ENCODE data around the gene ARID1B. TPM values are rescaled to one million over a fixed set of nuclear protein-coding genes. Genes with fewer than 3 reads are reported as not detected.
A peak's percentile ranks its signal among the peaks of the same experiment; 100 is the strongest.

ARID1B gene
- total RNA-seq, 1 experiment from 2014 or later, result 63.9 TPM

DNA sequence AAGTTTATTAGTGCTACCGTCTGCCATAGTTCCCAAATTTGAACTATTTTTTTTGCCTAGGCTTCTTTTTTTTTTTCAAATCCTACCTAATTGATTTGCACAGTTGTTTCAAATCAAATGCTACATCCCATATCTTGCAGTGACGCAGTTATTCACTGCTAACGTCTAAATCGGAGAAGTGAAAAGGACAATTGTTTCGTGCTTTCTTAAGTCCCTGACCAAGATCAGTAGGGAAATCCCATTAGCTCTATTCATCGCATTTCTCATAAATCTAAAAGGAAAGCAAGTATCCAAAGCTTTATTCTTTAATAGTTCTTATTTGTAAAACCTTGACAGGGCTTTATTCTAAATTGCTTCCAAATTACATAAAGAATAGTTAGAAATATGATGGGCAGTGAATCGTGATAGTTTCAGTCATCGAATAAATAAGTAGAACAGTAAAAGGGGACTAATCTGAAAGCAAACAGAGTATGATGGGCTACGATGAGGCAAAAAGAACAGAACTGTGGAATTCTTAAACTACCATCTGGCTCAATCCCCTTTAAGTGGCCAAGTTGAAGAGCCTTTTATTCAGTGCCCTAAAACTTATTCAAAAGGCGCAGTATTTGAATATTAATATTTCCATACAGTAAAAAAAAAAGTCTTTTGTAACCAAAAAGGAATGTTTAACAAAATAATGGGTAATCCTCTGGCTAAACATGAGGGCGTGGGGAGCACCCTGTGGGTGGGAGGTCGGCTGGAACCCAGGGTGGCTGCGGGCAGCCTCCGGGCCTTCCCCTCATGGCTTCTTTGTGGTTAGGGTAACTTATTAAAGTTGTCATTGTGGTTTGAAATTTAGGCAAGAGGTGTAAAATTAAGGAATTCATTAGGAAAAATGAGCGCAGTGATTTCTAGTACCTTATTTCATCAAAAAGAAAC is 3.0 kb upstream of the ARID1B start:
- Mint-ChIP-seq H3K27ac (ENCODE audit: low read depth, unreplicated experiment) (no peak overlapping the region), H3K4me1 (ENCODE audit: insufficient read depth, unreplicated experiment) (peaks cover 13% of the 10 kb centered on the region), H3K27me3 (ENCODE audit: insufficient read depth, unreplicated experiment) (no peaks in the 10 kb centered on the region), H3K9me3 (ENCODE audit: unreplicated experiment) (no peaks in the 10 kb centered on the region), H3K4me3 (ENCODE audit: unreplicated experiment) (no peak overlapping the region), H3K36me3 (ENCODE audit: insufficient read depth, unreplicated experiment) (no peaks in the 10 kb centered on the region)
- POLR2A ChIA-PET, result interaction anchor here (0.7 kb wide), 1 partner anchor 53 kb away, joined by 3 read pairs; no protein-coding TSS in a partner anchor
- no TSS peak for BruUV-seq (replicated peaks)
- intact Hi-C loops (cut with micrococcal nuclease), result no loop called here
- DNase-seq (ENCODE audit: unreplicated experiment), result no peak
- CTCF ChIA-PET, result interaction anchor here (0.5 kb wide), 1 partner anchor 510 kb away, joined by 6 read pairs; no protein-coding TSS in a partner anchor
- TF ChIP-seq, protein P1, sequence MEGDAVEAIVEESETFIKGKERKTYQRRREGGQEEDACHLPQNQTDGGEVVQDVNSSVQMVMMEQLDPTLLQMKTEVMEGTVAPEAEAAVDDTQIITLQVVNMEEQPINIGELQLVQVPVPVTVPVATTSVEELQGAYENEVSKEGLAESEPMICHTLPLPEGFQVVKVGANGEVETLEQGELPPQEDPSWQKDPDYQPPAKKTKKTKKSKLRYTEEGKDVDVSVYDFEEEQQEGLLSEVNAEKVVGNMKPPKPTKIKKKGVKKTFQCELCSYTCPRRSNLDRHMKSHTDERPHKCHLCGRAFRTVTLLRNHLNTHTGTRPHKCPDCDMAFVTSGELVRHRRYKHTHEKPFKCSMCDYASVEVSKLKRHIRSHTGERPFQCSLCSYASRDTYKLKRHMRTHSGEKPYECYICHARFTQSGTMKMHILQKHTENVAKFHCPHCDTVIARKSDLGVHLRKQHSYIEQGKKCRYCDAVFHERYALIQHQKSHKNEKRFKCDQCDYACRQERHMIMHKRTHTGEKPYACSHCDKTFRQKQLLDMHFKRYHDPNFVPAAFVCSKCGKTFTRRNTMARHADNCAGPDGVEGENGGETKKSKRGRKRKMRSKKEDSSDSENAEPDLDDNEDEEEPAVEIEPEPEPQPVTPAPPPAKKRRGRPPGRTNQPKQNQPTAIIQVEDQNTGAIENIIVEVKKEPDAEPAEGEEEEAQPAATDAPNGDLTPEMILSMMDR (IDR thresholded peaks at IDR 0.05; ENCODE audit: unreplicated experiment), result no peak

DNA sequence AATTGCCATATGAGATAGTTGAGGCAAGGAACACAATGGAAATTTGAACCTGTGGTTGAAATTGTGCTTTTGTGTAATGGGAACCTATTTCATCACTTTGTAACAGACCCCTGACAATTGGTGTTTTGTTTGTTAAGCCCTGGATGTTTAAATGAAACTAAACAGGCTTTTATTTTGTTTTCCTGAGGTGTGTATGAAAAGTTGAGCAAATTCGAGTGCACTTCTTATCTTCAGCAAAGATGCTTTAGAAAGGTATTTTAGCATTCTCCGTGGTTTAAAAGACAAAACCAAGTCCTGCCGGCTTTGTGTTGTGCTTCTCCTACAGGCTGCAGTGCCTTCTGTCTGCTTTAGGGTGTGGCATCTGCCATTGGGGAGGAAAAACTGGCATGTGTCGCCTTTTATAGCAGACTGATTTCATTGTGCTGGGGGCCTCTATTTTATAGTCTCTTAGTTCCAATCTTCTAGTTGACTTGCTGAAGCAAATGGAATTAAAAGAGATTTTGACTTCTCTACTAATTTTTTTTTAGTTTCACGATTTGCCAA is 2.2 kb upstream of the ARID1B start:
- H3K27ac Mint-ChIP-seq (ENCODE audit: low read depth, unreplicated experiment), result no peak overlapping the region
- intact Hi-C loops (cut with micrococcal nuclease), result loop anchor here (5.0 kb wide), 1 partner anchor 407 kb away; no protein-coding TSS in a partner anchor

DNA sequence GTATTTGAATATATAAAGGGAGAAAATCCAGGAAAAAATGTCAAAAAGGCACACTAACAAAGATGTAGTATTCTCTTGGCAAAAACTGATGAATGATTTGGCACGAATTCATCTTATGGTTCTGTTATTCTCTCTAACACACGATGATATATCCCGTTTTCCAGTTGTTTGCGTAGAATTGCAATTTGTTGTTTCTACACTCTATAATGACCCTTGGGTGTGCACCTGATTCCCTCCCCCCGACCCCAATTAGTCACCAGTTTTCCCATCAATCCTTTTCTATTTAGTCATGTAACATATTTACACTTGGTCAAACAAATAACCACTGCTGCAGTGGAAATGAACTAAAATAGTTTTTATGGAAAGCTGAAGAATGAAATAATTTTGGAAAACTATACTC is 1.5 kb upstream of the ARID1B start:
- intact Hi-C loops (cut with micrococcal nuclease), result loop anchor here (2.0 to 5.0 kb wide), 2 partner anchors 407 to 621 kb away; no protein-coding TSS in a partner anchor
- peak overlapping the region; percentile 79 for H3K4me3 Mint-ChIP-seq (ENCODE audit: unreplicated experiment)
- no TSS peak for BruUV-seq (replicated peaks)
- ChIA-PET POLR2A (interaction anchor here (0.7 to 6.6 kb wide), 12 partner anchors 15 to 261 kb away, joined by 3 to 196 read pairs (median 10); no protein-coding TSS in a partner anchor), CTCF (interaction anchor here (0.6 kb wide), 1 partner anchor 45 kb away, joined by 3 read pairs; no protein-coding TSS in a partner anchor)
- TF ChIP-seq, protein P1 (IDR thresholded peaks at IDR 0.05; ENCODE audit: unreplicated experiment), result no peak
- no peaks in the 10 kb centered on the region for H3K9me3 Mint-ChIP-seq (ENCODE audit: unreplicated experiment)
- peak; percentile 11 for DNase-seq (ENCODE audit: unreplicated experiment)
- H3K4me1 Mint-ChIP-seq (ENCODE audit: insufficient read depth, unreplicated experiment), result peaks cover 19% of the 10 kb centered on the region
- H3K27ac Mint-ChIP-seq (ENCODE audit: low read depth, unreplicated experiment), result peak overlapping the region; percentile 94
- H3K36me3 Mint-ChIP-seq (ENCODE audit: insufficient read depth, unreplicated experiment), result peaks cover 7% of the 10 kb centered on the region
- H3K27me3 Mint-ChIP-seq (ENCODE audit: insufficient read depth, unreplicated experiment), result no peaks in the 10 kb centered on the region

More for the DNA sequence above, 2.2 kb upstream of the ARID1B start:
- TF ChIP-seq, protein P1 (IDR thresholded peaks at IDR 0.05; ENCODE audit: unreplicated experiment), result no peak
- Mint-ChIP-seq H3K9me3 (ENCODE audit: unreplicated experiment) (no peaks in the 10 kb centered on the region), H3K36me3 (ENCODE audit: insufficient read depth, unreplicated experiment) (no peaks in the 10 kb centered on the region), H3K4me3 (ENCODE audit: unreplicated experiment) (no peak overlapping the region), H3K27me3 (ENCODE audit: insufficient read depth, unreplicated experiment) (no peaks in the 10 kb centered on the region), H3K4me1 (ENCODE audit: insufficient read depth, unreplicated experiment) (peaks cover 13% of the 10 kb centered on the region)
- no TSS peak for BruUV-seq (replicated peaks)
- ChIA-PET POLR2A (interaction anchor here (0.6 to 6.6 kb wide), 7 partner anchors 16 to 374 kb away, joined by 3 to 196 read pairs (median 11); no protein-coding TSS in a partner anchor), CTCF (interaction anchor here (0.6 kb wide), 1 partner anchor 44 kb away, joined by 3 read pairs; no protein-coding TSS in a partner anchor)
- DNase-seq (ENCODE audit: unreplicated experiment), result peak; percentile 37

DNA sequence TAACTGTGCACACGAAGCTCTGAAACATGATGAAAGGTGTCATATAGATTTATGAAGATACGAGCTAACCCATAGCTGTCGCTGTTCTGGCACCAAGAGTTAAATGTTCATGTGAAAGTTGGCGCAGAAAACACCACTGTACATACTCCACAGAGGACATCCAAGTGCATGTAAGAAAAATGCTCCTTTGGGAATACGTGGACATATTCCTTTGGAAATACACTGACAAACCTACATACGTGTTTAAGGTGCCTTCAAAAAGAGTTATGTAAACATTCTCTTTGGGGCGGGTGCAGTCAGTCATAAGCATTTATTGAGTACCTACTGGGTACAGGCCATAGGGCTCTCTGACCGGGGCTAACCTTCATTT is 723 bp upstream of the ARID1B start:
- intact Hi-C loops (cut with micrococcal nuclease), result loop anchor here (2.0 to 5.0 kb wide), 2 partner anchors 406 to 622 kb away; no protein-coding TSS in a partner anchor
- TF ChIP-seq, protein P1 (IDR thresholded peaks at IDR 0.05; ENCODE audit: unreplicated experiment), result no peak
- peak overlapping the region; percentile 94 for H3K27ac Mint-ChIP-seq (ENCODE audit: low read depth, unreplicated experiment)
- CTCF ChIA-PET, result interaction anchor here (0.7 kb wide), 1 partner anchor 24 kb away, joined by 3 read pairs; no protein-coding TSS in a partner anchor
- BruUV-seq (replicated peaks), result TSS peak; percentile 40
- H3K9me3 Mint-ChIP-seq (ENCODE audit: unreplicated experiment), result no peaks in the 10 kb centered on the region
- POLR2A ChIA-PET, result interaction anchor here (0.6 to 6.6 kb wide), 15 partner anchors 10 to 581 kb away, joined by 3 to 196 read pairs (median 9); no protein-coding TSS in a partner anchor
- peaks cover 7% of the 10 kb centered on the region for H3K36me3 Mint-ChIP-seq (ENCODE audit: insufficient read depth, unreplicated experiment)
- H3K27me3 Mint-ChIP-seq (ENCODE audit: insufficient read depth, unreplicated experiment), result no peaks in the 10 kb centered on the region
- peaks cover 19% of the 10 kb centered on the region for H3K4me1 Mint-ChIP-seq (ENCODE audit: insufficient read depth, unreplicated experiment)
- DNase-seq (ENCODE audit: unreplicated experiment), result peak; percentile 63
- H3K4me3 Mint-ChIP-seq (ENCODE audit: unreplicated experiment), result peak overlapping the region; percentile 79

Measured in MCF 10A (cell line).